HTERT RPE-1 (cell line): Measurements from ENCODE around the gene XYLT1.

ENCODE experiments used
- in situ Hi-C: fragments of 300-500 bp; cut with MboI; formaldehyde crosslinking; loops from 4 replicates; pipeline ENCODE4 v1.14.3; 2020; ENCODE audit warnings: low sequenced_read_pairs

XYLT1 gene

GRCh38 chr16:17459903-17460521, 10.7 kb downstream of the XYLT1 start:
- in situ Hi-C loops = no loop called here

- in situ Hi-C loops = no loop called here
These were observed 12.8 kb downstream of the XYLT1 start for GRCh38 chr16:17457997-17458396.

- in situ Hi-C loops = no loop called here
These were observed 13.2 kb downstream of the XYLT1 start for GRCh38 chr16:17457513-17457912.

- in situ Hi-C loops = no loop called here
These were observed 16.5 kb downstream of the XYLT1 start for GRCh38 chr16:17454162-17454730.

- in situ Hi-C loops = no loop called here
These were observed 17.3 kb downstream of the XYLT1 start for GRCh38 chr16:17453364-17454038.

- in situ Hi-C loops = no loop called here
These were observed 17.8 kb downstream of the XYLT1 start for GRCh38 chr16:17452922-17453321.

- in situ Hi-C loops = no loop called here
These were observed 18.9 kb downstream of the XYLT1 start for GRCh38 chr16:17451843-17452242.

GRCh38 chr16:17450291-17450690, 20.5 kb downstream of the XYLT1 start:
- in situ Hi-C loops = no loop called here

GRCh38 chr16:17448640-17449638, 21.8 kb downstream of the XYLT1 start:
- in situ Hi-C loops = no loop called here

GRCh38 chr16:17447101-17447569, 23.6 kb downstream of the XYLT1 start:
- in situ Hi-C loops = no loop called here

GRCh38 chr16:17446661-17447060, 24.1 kb downstream of the XYLT1 start:
- in situ Hi-C loops = no loop called here

- in situ Hi-C loops = no loop called here
These were observed 25.3 kb downstream of the XYLT1 start for GRCh38 chr16:17445421-17445820.

- in situ Hi-C loops = no loop called here
These were observed 26.1 kb downstream of the XYLT1 start for GRCh38 chr16:17444658-17445057.

- in situ Hi-C loops = no loop called here
These were observed 30.6 kb downstream of the XYLT1 start for GRCh38 chr16:17440131-17440530.

GRCh38 chr16:17439580-17439979, 31.2 kb downstream of the XYLT1 start:
- in situ Hi-C loops = no loop called here

GRCh38 chr16:17437981-17438380, 32.8 kb downstream of the XYLT1 start:
- in situ Hi-C loops = no loop called here

- in situ Hi-C loops = no loop called here
These were observed 33.5 kb downstream of the XYLT1 start for GRCh38 chr16:17437127-17437720.

- in situ Hi-C loops = no loop called here
These were observed 35.4 kb downstream of the XYLT1 start for GRCh38 chr16:17435318-17435717.

GRCh38 chr16:17433577-17434451, 36.9 kb downstream of the XYLT1 start:
- in situ Hi-C loops = no loop called here
